Measurements from ENCODE around the gene SLC9A7.

Gene SLC9A7

GRCh38 chrX:46599051-46599560, 159.8 kb downstream of the SLC9A7 start:
- TF ChIP-seq CTCF (IDR thresholded peaks at IDR 0.05; ENCODE audit: borderline replicate concordance, insufficient read depth, low read depth, low read length) = no peak

GRCh38 chrX:46597771-46598170, 161.1 kb downstream of the SLC9A7 start:
- no peak for TF ChIP-seq CTCF (IDR thresholded peaks at IDR 0.05; ENCODE audit: borderline replicate concordance, insufficient read depth, low read depth, low read length)
- H3K4me3 ChIP-seq (ENCODE audit: low read depth, low read length) = no peak overlapping the region

More at GRCh38 chrX:46599051-46599560, 159.8 kb downstream of the SLC9A7 start:
- H3K4me3 ChIP-seq (ENCODE audit: low read depth, low read length) = no peak overlapping the region

- no peak overlapping the region for H3K4me3 ChIP-seq (ENCODE audit: low read depth, low read length)
- TF ChIP-seq CTCF (IDR thresholded peaks at IDR 0.05; ENCODE audit: borderline replicate concordance, insufficient read depth, low read depth, low read length) = no peak
Measured at GRCh38 chrX:46597208-46597607, 161.7 kb downstream of the SLC9A7 start.

- TF ChIP-seq CTCF (IDR thresholded peaks at IDR 0.05; ENCODE audit: borderline replicate concordance, insufficient read depth, low read depth, low read length) = no peak
Measured at GRCh38 chrX:46595084-46595483, 163.8 kb downstream of the SLC9A7 start.

GRCh38 chrX:46589977-46590723, 168.8 kb downstream of the SLC9A7 start:
- no peak for TF ChIP-seq CTCF (IDR thresholded peaks at IDR 0.05; ENCODE audit: borderline replicate concordance, insufficient read depth, low read depth, low read length)
- H3K4me3 ChIP-seq (ENCODE audit: low read depth, low read length) = no peak overlapping the region

More at GRCh38 chrX:46595084-46595483, 163.8 kb downstream of the SLC9A7 start:
- H3K4me3 ChIP-seq (ENCODE audit: low read depth, low read length) = no peak overlapping the region

- TF ChIP-seq CTCF (IDR thresholded peaks at IDR 0.05; ENCODE audit: borderline replicate concordance, insufficient read depth, low read depth, low read length) = no peak
Measured at GRCh38 chrX:46588263-46588662, 170.7 kb downstream of the SLC9A7 start.

GRCh38 chrX:46587753-46588171, 171.2 kb downstream of the SLC9A7 start:
- H3K4me3 ChIP-seq (ENCODE audit: low read depth, low read length) = peak overlapping the region; percentile 10
- no peak for TF ChIP-seq CTCF (IDR thresholded peaks at IDR 0.05; ENCODE audit: borderline replicate concordance, insufficient read depth, low read depth, low read length)

More at GRCh38 chrX:46588263-46588662, 170.7 kb downstream of the SLC9A7 start:
- H3K4me3 ChIP-seq (ENCODE audit: low read depth, low read length) = peak overlapping the region; percentile 16

Data from GM12875 (cell line).